ENCODE data around the gene TNFSF15.

TNFSF15 gene

DNA sequence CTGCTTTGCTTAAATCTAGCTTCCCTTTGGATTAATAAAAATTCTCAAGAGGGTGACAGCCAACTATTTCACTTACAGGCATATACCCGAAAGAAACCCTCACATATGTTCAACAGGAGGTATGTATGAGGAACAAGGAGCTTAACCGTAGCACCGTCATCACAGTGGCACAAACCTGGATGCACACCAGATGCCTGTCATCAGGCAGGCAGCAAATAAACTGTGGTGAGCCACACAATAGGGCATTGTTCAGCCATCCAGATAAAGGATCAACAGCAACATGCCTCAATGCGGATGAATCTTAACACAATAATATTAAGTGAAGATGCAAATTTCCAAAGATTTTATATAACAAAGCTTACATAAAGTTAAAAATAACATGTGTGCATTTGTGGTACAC is 5.5 kb upstream of the TNFSF15 start:
- H3K27ac ChIP-seq, result no peak overlapping the region

DNA sequence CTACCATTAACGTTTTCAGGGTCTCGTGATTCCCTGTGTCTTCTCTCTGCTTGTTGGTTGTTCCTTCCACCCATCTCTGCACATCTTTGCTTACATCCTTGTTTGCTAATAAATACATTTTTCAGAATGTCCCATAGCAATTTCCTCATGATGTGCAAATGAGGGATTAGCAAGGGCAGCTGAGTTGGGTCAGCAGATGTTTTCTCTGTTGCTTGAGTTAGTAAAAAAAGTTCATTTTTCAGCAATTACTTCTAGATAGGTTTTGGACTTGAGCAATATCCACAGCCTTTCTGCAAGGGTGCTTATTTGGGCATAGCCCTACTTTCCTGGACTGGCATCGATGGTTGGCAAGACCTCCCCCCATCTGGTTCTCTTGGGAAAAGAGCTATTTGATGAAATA is 4.8 kb upstream of the TNFSF15 start:
- no peak for TF ChIP-seq CTCF (conservative IDR thresholded peaks at IDR 0.05)
- H3K27ac ChIP-seq, result no peak overlapping the region

More for the DNA sequence above, 5.5 kb upstream of the TNFSF15 start:
- TF ChIP-seq CTCF (conservative IDR thresholded peaks at IDR 0.05), result no peak

GRCh38 chr9:114806526-114806900 is 674 bp upstream of the TNFSF15 start:
- peak overlapping the region; percentile 80 for H3K27ac ChIP-seq
- TF ChIP-seq CTCF (conservative IDR thresholded peaks at IDR 0.05), result no peak

DNA sequence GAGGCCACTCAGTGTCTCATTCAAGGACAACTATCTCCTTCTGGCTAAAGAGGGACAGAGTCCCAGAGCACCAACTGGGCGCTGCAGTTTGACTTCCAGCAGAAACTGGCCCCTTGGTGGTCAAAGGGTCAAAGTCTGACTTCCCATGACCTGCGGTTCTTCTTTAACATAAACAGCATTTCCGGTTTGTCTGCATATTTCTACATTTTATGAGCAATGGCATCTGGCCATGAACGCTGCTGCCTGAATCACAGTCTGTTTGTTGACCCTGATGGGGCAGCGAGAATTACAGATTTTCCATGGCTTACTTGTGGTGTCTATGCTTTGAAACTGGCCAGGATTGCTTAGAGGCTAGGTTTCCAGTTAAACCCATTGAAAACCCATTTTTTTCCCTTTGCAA is 1.3 kb downstream of the TNFSF15 start:
- TF ChIP-seq CTCF (conservative IDR thresholded peaks at IDR 0.05), result no peak
- peak overlapping the region; percentile 80 for H3K27ac ChIP-seq

- H3K27ac ChIP-seq, result peak overlapping the region; percentile 80
- TF ChIP-seq CTCF (conservative IDR thresholded peaks at IDR 0.05), result no peak
These were observed 2.2 kb downstream of the TNFSF15 start for GRCh38 chr9:114803479-114804265.

DNA sequence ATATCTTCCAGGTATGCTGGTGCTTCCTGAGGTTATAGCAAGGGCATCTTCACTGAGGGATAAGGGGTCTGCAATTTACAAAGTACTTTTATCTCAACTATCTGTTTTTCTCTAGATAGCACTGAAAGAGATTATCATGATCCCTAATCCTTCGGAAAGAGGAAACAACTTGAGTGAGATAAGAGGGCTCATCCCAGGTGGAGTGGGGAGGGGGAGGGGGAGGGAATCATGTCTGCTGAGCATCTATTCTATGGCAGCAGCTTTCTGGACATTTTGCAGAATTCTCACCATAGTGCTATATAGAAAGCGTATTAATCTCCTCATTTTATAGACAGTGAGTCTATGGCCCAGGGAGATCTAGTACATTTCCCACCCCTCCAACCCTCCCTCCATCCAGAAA is 5.9 kb downstream of the TNFSF15 start:
- no peak for TF ChIP-seq CTCF (conservative IDR thresholded peaks at IDR 0.05)
- no peak overlapping the region; the same call in 1 of the 2 replicates for H3K27ac ChIP-seq

GRCh38 chr9:114799441-114799840 is 6.4 kb downstream of the TNFSF15 start:
- no peak for TF ChIP-seq CTCF (conservative IDR thresholded peaks at IDR 0.05)
- peak overlapping the region; percentile 29 for H3K27ac ChIP-seq
